HEK293 (cell line): Measurements from ENCODE around the gene SSPN.

Source experiments
- SALL2 ChIP-seq: fragments of 450-650 bp; formaldehyde crosslinking; IDR thresholded peaks from 2 replicates; pipeline ENCODE4 v1.5.0; 2017; ENCODE audit warnings: missing biosample characterization, mild to moderate bottlenecking, missing genetic modification characterization, borderline replicate concordance
- YY2 ChIP-seq: fragments of 450-650 bp; formaldehyde crosslinking; IDR thresholded peaks from 2 replicates; pipeline ENCODE4 v1.5.1; 2016; ENCODE audit warnings: missing biosample characterization, missing genetic modification characterization
- ZNF121 ChIP-seq: fragments of 450-650 bp; formaldehyde crosslinking; IDR thresholded peaks from 2 replicates; pipeline ENCODE4 v1.5.1; 2016; ENCODE audit warnings: missing biosample characterization, missing genetic modification characterization
- ZNF311 ChIP-seq: fragments of 450-650 bp; formaldehyde crosslinking; IDR thresholded peaks from 2 replicates; pipeline ENCODE4 v1.5.1; 2017; ENCODE audit warnings: missing biosample characterization, missing genetic modification characterization, borderline replicate concordance
- ZNF747 ChIP-seq: fragments of 450-650 bp; formaldehyde crosslinking; IDR thresholded peaks from 2 replicates; pipeline ENCODE4 v1.5.1; 2016; ENCODE audit warnings: missing biosample characterization, missing genetic modification characterization
- TF ChIP-seq, protein P1 (sequence below): fragments of 450-650 bp; formaldehyde crosslinking; IDR thresholded peaks from 2 replicates; pipeline ENCODE4 v1.5.1; 2016; ENCODE audit warnings: missing biosample characterization, missing genetic modification characterization
- TF ChIP-seq, protein P2 (sequence below): fragments of 450-650 bp; formaldehyde crosslinking; IDR thresholded peaks from 2 replicates; pipeline ENCODE4 v1.5.1; 2016; ENCODE audit warnings: missing biosample characterization, missing genetic modification characterization

DNA sequence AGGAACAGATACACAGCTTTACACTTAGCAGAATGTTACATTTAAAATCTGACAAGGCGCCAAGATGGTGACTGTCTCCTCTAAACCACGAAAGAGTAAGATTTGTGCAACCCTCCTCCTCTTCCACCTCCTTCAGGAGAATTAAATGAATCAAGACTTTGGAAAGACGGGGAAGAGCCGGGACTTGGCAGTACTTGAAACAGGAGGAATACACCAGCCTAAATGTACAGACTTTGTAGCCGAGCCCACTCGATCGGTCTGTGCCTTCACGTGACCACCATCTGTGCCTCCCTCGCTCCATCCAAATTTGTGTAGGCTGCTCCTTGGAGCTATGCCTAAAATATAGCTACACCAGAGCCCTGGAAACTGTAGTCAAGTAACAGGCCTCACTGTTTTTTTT lies 38.3 kb downstream of the SSPN start:
- TF ChIP-seq YY2 (tag by site-specific recombination), result no peak
- TF ChIP-seq, protein P1, sequence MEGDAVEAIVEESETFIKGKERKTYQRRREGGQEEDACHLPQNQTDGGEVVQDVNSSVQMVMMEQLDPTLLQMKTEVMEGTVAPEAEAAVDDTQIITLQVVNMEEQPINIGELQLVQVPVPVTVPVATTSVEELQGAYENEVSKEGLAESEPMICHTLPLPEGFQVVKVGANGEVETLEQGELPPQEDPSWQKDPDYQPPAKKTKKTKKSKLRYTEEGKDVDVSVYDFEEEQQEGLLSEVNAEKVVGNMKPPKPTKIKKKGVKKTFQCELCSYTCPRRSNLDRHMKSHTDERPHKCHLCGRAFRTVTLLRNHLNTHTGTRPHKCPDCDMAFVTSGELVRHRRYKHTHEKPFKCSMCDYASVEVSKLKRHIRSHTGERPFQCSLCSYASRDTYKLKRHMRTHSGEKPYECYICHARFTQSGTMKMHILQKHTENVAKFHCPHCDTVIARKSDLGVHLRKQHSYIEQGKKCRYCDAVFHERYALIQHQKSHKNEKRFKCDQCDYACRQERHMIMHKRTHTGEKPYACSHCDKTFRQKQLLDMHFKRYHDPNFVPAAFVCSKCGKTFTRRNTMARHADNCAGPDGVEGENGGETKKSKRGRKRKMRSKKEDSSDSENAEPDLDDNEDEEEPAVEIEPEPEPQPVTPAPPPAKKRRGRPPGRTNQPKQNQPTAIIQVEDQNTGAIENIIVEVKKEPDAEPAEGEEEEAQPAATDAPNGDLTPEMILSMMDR, result no peak
- no peak for TF ChIP-seq ZNF747
- no peak for TF ChIP-seq SALL2 (tag by site-specific recombination)
- TF ChIP-seq, protein P2, sequence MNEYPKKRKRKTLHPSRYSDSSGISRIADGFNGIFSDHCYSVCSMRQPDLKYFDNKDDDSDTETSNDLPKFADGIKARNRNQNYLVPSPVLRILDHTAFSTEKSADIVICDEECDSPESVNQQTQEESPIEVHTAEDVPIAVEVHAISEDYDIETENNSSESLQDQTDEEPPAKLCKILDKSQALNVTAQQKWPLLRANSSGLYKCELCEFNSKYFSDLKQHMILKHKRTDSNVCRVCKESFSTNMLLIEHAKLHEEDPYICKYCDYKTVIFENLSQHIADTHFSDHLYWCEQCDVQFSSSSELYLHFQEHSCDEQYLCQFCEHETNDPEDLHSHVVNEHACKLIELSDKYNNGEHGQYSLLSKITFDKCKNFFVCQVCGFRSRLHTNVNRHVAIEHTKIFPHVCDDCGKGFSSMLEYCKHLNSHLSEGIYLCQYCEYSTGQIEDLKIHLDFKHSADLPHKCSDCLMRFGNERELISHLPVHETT (tag by site-specific recombination), result no peak
- TF ChIP-seq ZNF311, result no peak
- TF ChIP-seq ZNF121 (tag by site-specific recombination), result no peak
